NCI-H774 (cell line): Measurements from ENCODE around the gene PVALB.

ENCODE experiments used
- DNase-seq: peaks from one replicate; lab custom pipeline; 2025; lab: John Stamatoyannopoulos, UW

The PVALB gene

GRCh38 chr22:36811094-36811800 lies 5.6 kb downstream of the PVALB start:
- no peak for DNase-seq

- DNase-seq = no peak
Observed at GRCh38 chr22:36809351-36809750, 7.5 kb downstream of the PVALB start.

- DNase-seq = peak; percentile 62
Observed at GRCh38 chr22:36808721-36809344, 8.0 kb downstream of the PVALB start.

GRCh38 chr22:36807627-36808026 lies 9.2 kb downstream of the PVALB start:
- no peak for DNase-seq

- no peak for DNase-seq
Observed at GRCh38 chr22:36806835-36807234, 10.0 kb downstream of the PVALB start.

- no peak for DNase-seq
Observed at GRCh38 chr22:36803358-36803757, 13.5 kb downstream of the PVALB start.

GRCh38 chr22:36798674-36799066 lies 18.2 kb downstream of the PVALB start:
- DNase-seq = no peak

- no peak for DNase-seq
Observed at GRCh38 chr22:36797911-36798673, 18.7 kb downstream of the PVALB start.

GRCh38 chr22:36797374-36797773 lies 19.5 kb downstream of the PVALB start:
- DNase-seq = no peak

GRCh38 chr22:36796552-36797175 lies 20.2 kb downstream of the PVALB start:
- no peak for DNase-seq

- no peak for DNase-seq
Observed at GRCh38 chr22:36795633-36796032, 21.2 kb downstream of the PVALB start.

GRCh38 chr22:36790648-36791047 lies 26.2 kb downstream of the PVALB start:
- no peak for DNase-seq

- no peak for DNase-seq
Observed at GRCh38 chr22:36787204-36787988, 29.4 kb downstream of the PVALB start.

GRCh38 chr22:36783743-36784142 lies 33.1 kb downstream of the PVALB start:
- no peak for DNase-seq

- DNase-seq = peak; percentile 19
Observed at GRCh38 chr22:36781656-36782627, 34.9 kb downstream of the PVALB start.

GRCh38 chr22:36778020-36778419 lies 38.8 kb downstream of the PVALB start:
- no peak for DNase-seq

- no peak for DNase-seq
Observed at GRCh38 chr22:36776722-36777121, 40.1 kb downstream of the PVALB start.

- peak; percentile 95 for DNase-seq
Observed at GRCh38 chr22:36775964-36776669, 40.7 kb downstream of the PVALB start, which contains the start of gene IFT27. Gene IFT27 (minus strand): TSS chr22:36776119. CDS start chr22:36775707, 412 bp downstream.

GRCh38 chr22:36775586-36775963 lies 41.3 kb downstream of the PVALB start:
- no peak for DNase-seq

GRCh38 chr22:36773935-36774334 lies 42.9 kb downstream of the PVALB start:
- DNase-seq = no peak
